ENCODE data around the gene SYNPR. TPM values are rescaled to one million over a fixed set of nuclear protein-coding genes. Genes with fewer than 3 reads are reported as not detected.

The SYNPR gene
- total and polyA plus RNA-seq, 7 donors: 0.16 to 1.4 (median 0.32) TPM; not detected in 2

GRCh38 chr3:63576846-63577245 lies 298.7 kb downstream of the SYNPR start:
- no peak for DNase-seq
- intact Hi-C loops (cut with DNase I): no loop called here
- no peaks in the 10 kb centered on the region for H3K9me3 ChIP-seq
- H3K4me3 ChIP-seq: no peak overlapping the region
- H3K27me3 ChIP-seq: no peaks in the 10 kb centered on the region
- TF ChIP-seq POLR2AphosphoS5 (IDR thresholded peaks at IDR 0.05) (no peak), CTCF (IDR thresholded peaks at IDR 0.05) (no peak), POLR2A (IDR thresholded peaks at IDR 0.05) (no peak), EP300 (IDR thresholded peaks at IDR 0.05) (no peak)
- 13 to 55% methylated on average over 2 of the region's 2 CpGs for WGBS, 2 donors
- H3K27ac ChIP-seq: no peak overlapping the region
- no peaks in the 10 kb centered on the region for H3K4me1 ChIP-seq
- no peaks in the 10 kb centered on the region for H3K36me3 ChIP-seq

GRCh38 chr3:63578858-63579257 lies 300.8 kb downstream of the SYNPR start:
- DNase-seq: no peak
- H3K27ac ChIP-seq: no peak overlapping the region
- H3K4me3 ChIP-seq: no peak overlapping the region
- H3K27me3 ChIP-seq: no peaks in the 10 kb centered on the region
- no peak for TF ChIP-seq POLR2A (IDR thresholded peaks at IDR 0.05)
- TF ChIP-seq EP300 (IDR thresholded peaks at IDR 0.05): no peak
- TF ChIP-seq POLR2AphosphoS5 (IDR thresholded peaks at IDR 0.05): no peak
- no peak for TF ChIP-seq CTCF (IDR thresholded peaks at IDR 0.05)
- H3K9me3 ChIP-seq: no peaks in the 10 kb centered on the region
- intact Hi-C loops (cut with DNase I): no loop called here
- 13 to 35% methylated on average over 2 of the region's 2 CpGs for WGBS, 2 donors
- H3K36me3 ChIP-seq: no peaks in the 10 kb centered on the region
- H3K4me1 ChIP-seq: no peaks in the 10 kb centered on the region

GRCh38 chr3:63580151-63580550 lies 302.0 kb downstream of the SYNPR start:
- WGBS, 2 donors: 80 to 89% methylated on average over 2 of the region's 2 CpGs
- TF ChIP-seq POLR2AphosphoS5 (IDR thresholded peaks at IDR 0.05) (no peak), POLR2A (IDR thresholded peaks at IDR 0.05) (no peak), EP300 (IDR thresholded peaks at IDR 0.05) (no peak), CTCF (IDR thresholded peaks at IDR 0.05) (no peak)
- H3K27me3 ChIP-seq: no peaks in the 10 kb centered on the region
- DNase-seq: no peak
- H3K9me3 ChIP-seq: no peaks in the 10 kb centered on the region
- no peaks in the 10 kb centered on the region for H3K36me3 ChIP-seq
- intact Hi-C loops (cut with DNase I): no loop called here
- H3K4me3 ChIP-seq: no peak overlapping the region
- no peaks in the 10 kb centered on the region for H3K4me1 ChIP-seq
- no peak overlapping the region for H3K27ac ChIP-seq

GRCh38 chr3:63582943-63583500 lies 304.9 kb downstream of the SYNPR start:
- Histone ChIP-seq H3K4me3 (no peak overlapping the region), H3K36me3 (no peaks in the 10 kb centered on the region), H3K27me3 (no peaks in the 10 kb centered on the region), H3K27ac (no peak overlapping the region), H3K9me3 (no peaks in the 10 kb centered on the region), H3K4me1 (no peaks in the 10 kb centered on the region)
- no peak for DNase-seq
- whole genome bisulfite sequencing, 2 donors: 85 to 95% methylated on average over 3 of the region's 3 CpGs
- intact Hi-C loops (cut with DNase I): no loop called here
- no peak for TF ChIP-seq EP300 (IDR thresholded peaks at IDR 0.05)
- TF ChIP-seq POLR2A (IDR thresholded peaks at IDR 0.05): no peak
- no peak for TF ChIP-seq CTCF (IDR thresholded peaks at IDR 0.05)
- TF ChIP-seq POLR2AphosphoS5 (IDR thresholded peaks at IDR 0.05): no peak

GRCh38 chr3:63584681-63585080 lies 306.6 kb downstream of the SYNPR start:
- H3K4me1 ChIP-seq: no peaks in the 10 kb centered on the region
- no peak for DNase-seq
- no peaks in the 10 kb centered on the region for H3K36me3 ChIP-seq
- H3K9me3 ChIP-seq: peaks cover 0 to 8% (median 5%) of the 10 kb centered on the region in 4 donors
- H3K27me3 ChIP-seq: no peaks in the 10 kb centered on the region
- no peak overlapping the region for H3K4me3 ChIP-seq
- intact Hi-C loops (cut with DNase I): no loop called here
- 96 to 97% methylated on average over 1 of the region's 1 CpG for WGBS, 2 donors
- TF ChIP-seq CTCF (IDR thresholded peaks at IDR 0.05): no peak
- no peak for TF ChIP-seq POLR2A (IDR thresholded peaks at IDR 0.05)
- no peak for TF ChIP-seq EP300 (IDR thresholded peaks at IDR 0.05)
- no peak for TF ChIP-seq POLR2AphosphoS5 (IDR thresholded peaks at IDR 0.05)
- no peak overlapping the region for H3K27ac ChIP-seq
